ENCODE measurements around the gene TRIM43.
"Not testable (repeated sequence)": the region's sequence is repeated elsewhere in the genome, so short reads cannot be mapped to it uniquely, and the experiment has no call there.

TRIM43 gene

DNA sequence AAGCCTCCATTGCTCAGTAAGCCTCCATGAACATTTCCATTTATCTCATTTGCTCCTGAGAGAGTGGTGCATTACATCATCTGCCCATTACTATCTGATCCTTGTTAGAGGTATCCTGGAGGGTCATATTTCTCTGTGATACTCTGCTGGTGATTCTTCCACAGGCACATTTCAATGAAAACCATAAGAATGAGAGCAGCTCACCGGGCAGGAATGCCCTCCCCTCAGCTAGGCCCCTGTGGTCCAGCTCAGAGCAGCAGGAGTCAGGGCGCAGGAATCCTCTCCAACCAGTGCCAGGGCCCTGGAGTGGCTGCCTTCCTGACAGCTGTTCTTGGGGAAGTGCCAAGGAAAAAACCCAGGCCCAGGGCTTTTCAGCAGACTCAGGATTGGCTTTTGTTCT, 50.0 kb downstream of the TRIM43 start:
- not testable (repeated sequence) for DNase-seq

DNA sequence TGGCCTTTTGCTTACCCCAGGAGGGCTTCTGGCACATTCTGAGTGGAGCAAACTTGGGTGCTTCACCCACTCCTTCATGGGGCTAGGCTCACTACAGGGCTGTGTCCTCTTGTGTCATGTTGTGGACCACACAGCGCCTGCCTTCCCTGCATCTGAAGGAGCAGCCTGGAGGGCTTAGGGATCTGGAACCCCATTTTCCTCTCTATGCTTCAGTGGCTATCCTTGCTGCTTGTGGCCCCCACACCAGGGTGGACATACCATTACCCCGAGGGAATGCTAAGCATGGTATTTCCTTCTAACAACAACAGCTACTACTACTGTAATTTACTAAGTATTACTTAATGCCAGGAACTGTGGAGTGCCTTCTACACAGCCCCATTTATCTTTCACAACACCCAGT, 50.6 kb downstream of the TRIM43 start:
- DNase-seq: not testable (repeated sequence)

DNA sequence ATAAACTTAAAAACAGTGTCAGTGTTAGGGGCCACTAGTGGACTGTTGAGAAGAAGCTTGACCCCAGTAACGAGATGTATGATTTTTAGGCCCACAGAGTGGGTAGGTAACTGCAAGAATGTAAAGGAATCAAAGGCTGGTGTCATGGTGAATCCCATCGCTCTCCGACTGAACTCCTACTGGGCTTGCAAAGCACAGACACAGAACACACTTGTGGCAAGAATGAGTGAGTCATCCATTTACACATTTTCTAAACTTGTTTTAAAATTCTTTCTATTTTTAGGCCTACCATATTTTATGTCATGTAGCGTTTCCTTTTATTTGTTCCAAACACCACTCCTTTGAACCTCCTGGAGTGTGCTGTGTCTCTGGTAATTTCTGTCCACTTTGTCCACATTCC, 51.1 kb downstream of the TRIM43 start:
- not testable (repeated sequence) for DNase-seq

DNA sequence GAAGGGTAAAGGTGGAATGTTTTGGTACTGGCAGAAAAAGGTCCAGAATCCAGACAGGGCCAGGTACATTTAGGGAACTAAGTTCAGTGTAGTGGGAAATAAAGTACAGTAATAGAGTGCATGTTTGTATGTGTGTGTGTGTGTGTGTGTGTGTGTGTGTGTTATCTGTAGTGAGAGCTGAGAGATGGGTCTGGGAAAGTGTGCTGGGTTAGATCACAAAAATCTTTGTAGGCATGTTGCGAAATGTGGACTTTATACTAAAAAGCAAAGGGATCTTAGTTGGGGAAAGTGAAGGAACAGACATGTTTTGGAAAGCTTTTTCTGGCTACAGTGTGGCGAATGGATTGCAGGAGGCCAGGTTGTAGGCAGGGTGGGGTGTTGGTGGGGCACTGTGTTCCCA, 53.5 kb downstream of the TRIM43 start:
- not testable (repeated sequence) for DNase-seq

DNA sequence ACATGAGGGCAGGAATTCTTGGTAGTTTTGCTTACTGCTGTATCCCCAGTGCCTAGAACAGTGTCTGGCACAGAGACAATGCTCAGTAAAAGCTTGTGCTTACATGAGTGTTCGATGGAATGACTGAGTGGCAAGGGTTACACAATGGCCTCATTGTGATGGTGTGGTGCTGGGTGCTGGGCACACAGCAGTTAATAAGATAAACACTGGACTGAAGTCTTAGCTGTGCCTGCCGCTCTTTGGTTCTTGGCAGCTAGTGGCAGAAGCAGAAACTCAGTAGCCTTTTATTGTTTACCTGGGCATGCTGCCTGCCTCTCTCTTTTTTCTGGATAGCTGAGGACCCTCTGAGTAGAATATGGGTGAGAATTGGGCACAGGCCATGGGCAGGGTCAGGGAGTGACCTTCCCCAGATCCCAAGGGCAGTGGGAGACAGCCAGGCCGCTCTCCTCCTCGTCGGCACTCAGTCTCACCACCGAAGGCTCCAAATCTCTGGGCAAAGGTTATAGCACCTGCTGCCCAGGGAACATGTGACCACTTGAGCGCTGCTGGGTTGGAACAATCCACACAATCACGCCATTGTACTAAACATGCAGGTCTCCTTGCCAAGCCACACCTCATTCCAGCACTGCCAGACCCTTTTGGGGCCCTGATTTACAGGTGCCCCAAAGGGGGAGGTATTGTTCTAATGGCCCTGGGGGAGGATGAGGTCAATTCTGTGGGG, 54.6 kb downstream of the TRIM43 start:
- DNase-seq: not testable (repeated sequence)

DNA sequence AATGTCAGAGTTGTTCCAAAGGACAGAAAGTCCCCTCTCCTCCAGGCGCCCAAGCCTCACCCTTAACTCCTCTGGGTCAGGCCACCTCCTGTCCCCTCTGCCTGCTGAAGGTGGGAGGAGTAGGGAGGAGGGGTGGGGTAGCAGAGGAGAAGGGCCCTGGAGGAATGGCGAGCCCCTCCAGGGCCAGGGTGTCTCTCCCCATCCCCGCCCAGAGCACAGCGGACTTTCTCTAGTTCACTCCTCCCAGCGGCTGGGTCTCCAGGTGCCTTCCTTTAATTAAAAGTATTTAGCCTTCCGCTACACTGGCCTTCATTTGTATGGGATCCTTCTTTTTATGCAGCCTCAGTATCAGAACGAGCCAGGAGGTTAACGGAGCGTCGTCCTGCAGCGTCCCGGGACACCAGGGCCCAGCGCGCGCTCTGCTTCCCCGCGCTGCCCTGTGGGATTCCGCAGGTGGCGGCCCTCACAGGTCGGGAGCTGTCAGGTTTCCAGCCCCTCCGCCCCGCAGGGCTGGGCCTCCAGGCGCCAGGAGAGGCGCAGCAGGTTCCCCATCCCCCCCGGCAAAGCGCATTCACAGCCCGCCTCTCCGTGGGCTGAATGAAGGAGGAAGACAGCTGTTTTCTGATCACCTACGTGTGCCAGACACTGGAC, 57.2 kb downstream of the TRIM43 start:
- DNase-seq: not testable (repeated sequence)
